Prostate gland (tissue), 2 donors: ENCODE data around the gene MOB1A. TPM values are rescaled to one million over a fixed set of nuclear protein-coding genes. Genes with fewer than 3 reads are reported as not detected.
"Not testable (repeated sequence)": the region's sequence is repeated elsewhere in the genome, so short reads cannot be mapped to it uniquely, and the experiment has no call there.

Experiments used
- DNase-seq: peaks from one replicate; pipeline ENCODE4 v3.0.0-alpha.2; 2019; ENCODE audit warnings: low spot score
- H3K27ac ChIP-seq, 2 donors: fragments of 200-600 bp; sonication (generic); 2 replicates each; pipeline ENCODE4 v1.5.1; 2017 to 2019
- H3K27me3 ChIP-seq: fragments of 200-600 bp; sonication (generic); replicated peaks from 2 replicates; pipeline ENCODE4 v1.5.1; 2019; ENCODE audit not compliant: insufficient read depth
- H3K36me3 ChIP-seq, 2 donors: fragments of 200-600 bp; sonication (generic); 1 replicate in 1 of 2; 2 replicates in 1 of 2; pipeline versions ENCODE4 v1.5.1 to v1.8.1; 2017 to 2019
- H3K4me1 ChIP-seq: fragments of 200-600 bp; sonication (generic); replicated peaks from 2 replicates; pipeline ENCODE4 v1.5.1; 2019
- H3K4me3 ChIP-seq, 2 donors: fragments of 200-600 bp; sonication (generic); 2 replicates each; pipeline ENCODE4 v1.5.1; 2017 to 2019
- H3K9me3 ChIP-seq: fragments of 200-600 bp; sonication (generic); 2 replicates; pipeline ENCODE4 v1.5.1; 2017
- POLR2A ChIP-seq: fragments of 450-650 bp; IDR thresholded peaks from one replicate; pipeline ENCODE4 v1.6.1; 2016; ENCODE audit warnings: antibody characterized with exemption, mild to moderate bottlenecking
- POLR2AphosphoS5 ChIP-seq: sonication (generic); formaldehyde crosslinking; IDR thresholded peaks from one replicate; pipeline ENCODE4 v1.6.1; 2017; ENCODE audit warnings: antibody characterized with exemption
- WGBS: methylation state at CpG from one replicate; pipeline ENCODE4 v1.1.5; 2018; 5-methylcytosine and 5-hydroxymethylcytosine counted together
- intact Hi-C: fragments of 100-400 bp; cut with DNase I; formaldehyde crosslinking; loops from one replicate; pipeline ENCODE4 v1.14.2; 2022
- total RNA-seq, 2 donors: library from RNA; depleted of rRNA; stranded (reverse); fragments of >200 nt; gene quantifications; one replicate each; pipeline ENCODE4 v1.1.0, GENCODE V29; 2016
- TF ChIP-seq, protein P1 (sequence below), 4 experiments: fragments of 200-600 bp in 2 of 4; fragments of 450-650 bp in 2 of 4; sonication (generic) in 2 of 4; IDR thresholded peaks; 1 replicate in 3 of 4; 2 replicates in 1 of 4; pipeline ENCODE4 v1.5.1; 2016 to 2019; ENCODE audit warnings: antibody characterized with exemption in 4 of 4, mild to moderate bottlenecking in 2 of 4, moderate library complexity in 2 of 4

MOB1A gene
- total RNA-seq, 2 donors from 2014 or later = 71.3 to 72.0 TPM

DNA sequence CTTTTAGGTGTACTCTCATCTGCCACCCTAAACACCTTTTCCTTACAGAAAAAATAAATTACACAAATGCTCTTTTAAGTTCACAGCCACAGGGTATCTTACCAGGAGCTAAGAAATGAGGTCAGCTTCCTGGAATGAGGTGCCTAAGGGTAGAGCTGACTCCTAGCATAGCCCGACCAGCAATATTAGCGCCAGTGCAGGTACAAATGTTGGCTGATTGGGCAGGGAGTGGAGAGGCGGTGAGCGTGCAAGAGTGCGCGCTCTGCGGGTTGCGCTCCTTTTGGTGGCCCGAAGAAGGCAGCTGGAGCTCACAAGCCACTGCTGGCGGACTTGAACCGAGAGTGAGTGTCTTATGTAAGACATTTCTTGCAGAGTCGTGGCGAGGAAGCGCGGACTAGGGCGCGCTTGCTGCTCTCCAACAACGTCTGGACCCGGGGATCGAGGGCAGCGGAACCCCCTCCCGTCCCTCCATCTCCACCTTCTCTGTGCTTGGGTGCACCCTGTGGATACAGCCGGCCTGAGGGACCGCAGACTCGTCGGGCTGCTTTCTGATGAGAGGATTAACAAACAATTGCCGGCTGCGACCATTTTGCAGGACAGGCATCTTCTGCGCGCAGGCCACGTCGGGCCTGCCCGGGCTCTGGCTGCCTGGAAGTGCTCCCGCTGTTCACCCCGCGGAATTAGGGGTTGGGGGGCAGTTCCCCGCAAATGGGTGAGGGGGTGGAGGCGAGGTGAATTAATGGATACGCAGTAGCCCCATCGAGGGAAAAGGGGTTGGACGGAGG is 48.3 kb downstream of the MOB1A start:
- intact Hi-C loops = no loop called here
- WGBS = 38% methylated on average over 41 of the region's 41 CpGs
- Histone ChIP-seq H3K4me3 (no peak overlapping the region), H3K9me3 (no peaks in the 10 kb centered on the region), H3K4me1 (no peaks in the 10 kb centered on the region), H3K27ac (no peak overlapping the region), H3K27me3 (peaks cover 3% of the 10 kb centered on the region), H3K36me3 (no peaks in the 10 kb centered on the region)
- no peak for DNase-seq
- no peak for TF ChIP-seq POLR2AphosphoS5
- TF ChIP-seq POLR2A = no peak
- TF ChIP-seq, protein P1, sequence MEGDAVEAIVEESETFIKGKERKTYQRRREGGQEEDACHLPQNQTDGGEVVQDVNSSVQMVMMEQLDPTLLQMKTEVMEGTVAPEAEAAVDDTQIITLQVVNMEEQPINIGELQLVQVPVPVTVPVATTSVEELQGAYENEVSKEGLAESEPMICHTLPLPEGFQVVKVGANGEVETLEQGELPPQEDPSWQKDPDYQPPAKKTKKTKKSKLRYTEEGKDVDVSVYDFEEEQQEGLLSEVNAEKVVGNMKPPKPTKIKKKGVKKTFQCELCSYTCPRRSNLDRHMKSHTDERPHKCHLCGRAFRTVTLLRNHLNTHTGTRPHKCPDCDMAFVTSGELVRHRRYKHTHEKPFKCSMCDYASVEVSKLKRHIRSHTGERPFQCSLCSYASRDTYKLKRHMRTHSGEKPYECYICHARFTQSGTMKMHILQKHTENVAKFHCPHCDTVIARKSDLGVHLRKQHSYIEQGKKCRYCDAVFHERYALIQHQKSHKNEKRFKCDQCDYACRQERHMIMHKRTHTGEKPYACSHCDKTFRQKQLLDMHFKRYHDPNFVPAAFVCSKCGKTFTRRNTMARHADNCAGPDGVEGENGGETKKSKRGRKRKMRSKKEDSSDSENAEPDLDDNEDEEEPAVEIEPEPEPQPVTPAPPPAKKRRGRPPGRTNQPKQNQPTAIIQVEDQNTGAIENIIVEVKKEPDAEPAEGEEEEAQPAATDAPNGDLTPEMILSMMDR (IDR thresholded peaks at IDR 0.05) = no peak

DNA sequence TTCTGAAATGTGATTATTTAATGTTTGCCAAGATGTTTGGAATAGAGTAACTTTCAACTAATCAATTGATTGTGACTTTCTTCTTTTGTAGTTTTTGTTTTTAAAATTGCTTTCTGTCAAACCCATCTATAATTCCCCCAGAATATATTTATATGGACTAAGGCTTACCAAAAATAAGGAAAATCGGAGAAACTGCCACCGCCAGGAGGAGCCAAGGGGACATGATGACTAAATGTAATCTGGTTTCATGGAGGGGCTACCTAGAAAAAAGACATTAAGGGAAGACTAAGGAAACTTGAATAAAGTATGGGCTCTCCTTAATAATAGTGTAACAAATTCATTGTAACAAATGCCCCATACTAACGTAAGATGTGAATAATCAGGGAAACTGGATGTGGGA is 50.5 kb downstream of the MOB1A start:
- DNase-seq = no peak
- Histone ChIP-seq H3K36me3 (no peaks in the 10 kb centered on the region), H3K27ac (no peak overlapping the region), H3K4me1 (no peaks in the 10 kb centered on the region), H3K9me3 (no peaks in the 10 kb centered on the region), H3K27me3 (peaks cover 3% of the 10 kb centered on the region), H3K4me3 (no peak overlapping the region)
- WGBS = 88% methylated on average over 3 of the region's 3 CpGs
- intact Hi-C loops = no loop called here
- TF ChIP-seq, protein P1 (IDR thresholded peaks at IDR 0.05) = no peak
- TF ChIP-seq POLR2AphosphoS5 = no peak

DNA sequence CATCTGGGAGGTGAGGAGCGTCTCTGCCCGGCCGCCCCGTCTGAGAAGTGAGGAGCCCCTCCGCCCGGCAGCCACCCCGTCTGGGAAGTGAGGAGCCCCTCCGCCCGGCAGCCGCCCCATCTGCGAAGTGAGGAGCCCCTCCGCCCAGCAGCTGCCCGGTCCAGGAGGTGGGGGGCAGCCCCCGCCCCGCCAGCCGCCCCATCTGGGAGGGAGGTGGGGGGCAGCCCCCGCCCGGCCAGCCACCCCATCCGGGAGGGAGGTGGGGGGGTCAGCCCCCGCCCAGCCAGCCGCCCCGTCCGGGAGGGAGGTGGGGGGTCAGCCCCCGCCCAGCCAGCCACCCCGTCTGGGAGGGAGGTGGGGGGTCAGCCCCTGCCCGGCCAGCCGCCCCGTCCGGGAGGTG is 54.7 kb downstream of the MOB1A start:
- H3K4me1 ChIP-seq, intact Hi-C loops, H3K27me3 ChIP-seq, H3K36me3 ChIP-seq, H3K9me3 ChIP-seq, H3K4me3 ChIP-seq, DNase-seq, H3K27ac ChIP-seq: not testable (repeated sequence)
- WGBS = over 99% methylated on average over 15 of the region's 29 CpGs

DNA sequence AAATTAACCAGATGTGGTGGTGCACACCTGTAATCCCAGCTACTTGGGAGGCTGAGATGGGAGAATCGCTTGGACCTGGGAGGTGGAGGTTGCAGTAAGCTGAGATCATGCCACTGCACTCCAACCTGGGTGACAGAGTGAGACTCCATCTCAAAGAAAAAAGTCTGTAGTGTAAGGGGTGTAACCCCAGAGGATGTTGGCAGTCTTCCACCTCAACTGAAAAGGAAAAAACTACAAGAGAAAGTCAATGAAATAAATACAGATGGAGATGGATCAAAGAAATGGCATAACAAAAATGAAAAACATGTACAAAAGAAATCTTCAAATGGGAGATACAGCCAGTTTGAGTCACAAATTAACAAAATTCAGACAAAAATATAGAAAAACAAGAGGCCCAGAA is 56.8 kb downstream of the MOB1A start:
- intact Hi-C loops, H3K27ac ChIP-seq, H3K4me1 ChIP-seq, H3K9me3 ChIP-seq, H3K36me3 ChIP-seq, DNase-seq, H3K27me3 ChIP-seq, H3K4me3 ChIP-seq: not testable (repeated sequence)
- WGBS = 100% methylated on average over 1 of the region's 1 CpG

DNA sequence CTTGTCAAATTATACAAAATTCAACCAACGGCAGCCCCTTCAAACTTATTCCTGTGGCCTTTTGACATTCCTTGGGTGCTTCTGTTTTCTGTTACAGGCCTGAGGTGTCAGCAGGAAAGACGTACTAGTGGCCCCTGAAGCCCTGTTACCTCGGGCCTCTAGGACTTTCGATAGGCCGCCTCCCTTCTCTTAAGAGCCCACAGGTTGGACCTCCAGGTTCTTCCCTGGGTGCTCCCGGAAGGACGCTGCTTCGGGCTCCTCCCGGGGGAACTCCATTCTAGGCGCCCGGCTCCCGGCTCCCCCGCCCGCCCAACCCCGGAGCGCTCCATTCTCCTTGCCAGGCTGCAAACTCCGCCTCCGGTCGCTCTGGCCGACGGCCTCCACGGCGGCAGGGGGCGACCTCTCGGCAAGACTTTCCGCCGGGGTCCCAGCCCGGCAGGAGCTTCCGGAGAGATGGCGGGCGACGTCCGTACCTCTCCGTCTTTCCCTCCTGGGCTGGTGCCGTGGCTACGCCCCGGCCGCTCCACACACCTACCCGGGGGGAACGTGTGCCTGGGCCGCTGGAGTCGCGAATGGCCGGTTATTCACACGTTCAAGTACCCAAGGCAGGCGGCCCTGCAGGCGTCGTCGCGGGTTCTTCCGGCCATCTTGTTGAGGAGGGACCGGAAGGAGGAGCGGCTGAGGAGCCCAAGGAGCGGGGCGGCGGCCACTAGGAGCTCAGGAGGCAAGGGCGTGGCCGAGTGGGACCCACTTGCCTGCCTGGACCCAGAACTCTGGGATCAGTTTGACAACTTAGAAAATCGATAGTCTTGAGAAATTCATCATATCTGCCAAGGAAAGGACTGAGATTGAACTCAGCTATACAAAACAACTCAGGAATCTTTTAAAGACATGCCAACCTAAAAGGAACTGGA is 58.5 kb downstream of the MOB1A start:
- TF ChIP-seq, protein P1 (IDR thresholded peaks at IDR 0.05) = peak in 3 of 4 experiments; percentile 69 to 77 (median 69)
- TF ChIP-seq POLR2AphosphoS5 (peak; percentile 82), POLR2A (no peak)
- no peaks in the 10 kb centered on the region for H3K4me1 ChIP-seq
- H3K4me3 ChIP-seq = peak overlapping the region; percentile 72 to 77
- no peaks in the 10 kb centered on the region for H3K9me3 ChIP-seq
- peak; percentile 72 for DNase-seq
- intact Hi-C loops = no loop called here
- no peaks in the 10 kb centered on the region for H3K27me3 ChIP-seq
- H3K36me3 ChIP-seq = no peaks in the 10 kb centered on the region
- H3K27ac ChIP-seq = peak overlapping the region; percentile 89 to 95
- WGBS = 4% methylated on average over 49 of the region's 59 CpGs
